GM21381 (cell line): Measurements from ENCODE around the gene CTNNA2.

Experiments
- ATAC-seq: cut with Tn5 transposase; IDR thresholded peaks from one replicate; pipeline ENCODE4 v1.9.1; 2021; ENCODE audit warnings: mild to moderate bottlenecking, moderate library complexity; ENCODE audit not compliant: unreplicated experiment

The CTNNA2 gene

DNA sequence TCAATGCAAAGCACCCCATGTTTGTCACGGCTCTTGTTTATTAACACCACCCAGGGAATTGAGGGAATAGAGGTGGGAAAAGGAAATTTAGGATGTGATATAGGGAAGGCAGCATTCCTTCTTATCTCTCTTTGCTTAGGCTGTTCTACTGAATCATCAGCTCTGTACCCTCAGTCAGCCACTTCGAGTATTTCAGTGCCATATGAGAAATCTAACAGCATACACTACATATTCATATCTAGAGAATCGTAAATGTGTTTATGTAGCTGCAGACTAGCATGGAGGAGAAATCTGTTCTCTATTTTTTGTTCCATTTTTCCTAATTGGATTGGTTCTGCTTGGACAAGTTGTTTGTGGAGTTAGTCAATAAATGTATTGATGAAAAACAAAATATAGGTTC is 187.8 kb downstream of the CTNNA2 start:
- no peak for ATAC-seq

DNA sequence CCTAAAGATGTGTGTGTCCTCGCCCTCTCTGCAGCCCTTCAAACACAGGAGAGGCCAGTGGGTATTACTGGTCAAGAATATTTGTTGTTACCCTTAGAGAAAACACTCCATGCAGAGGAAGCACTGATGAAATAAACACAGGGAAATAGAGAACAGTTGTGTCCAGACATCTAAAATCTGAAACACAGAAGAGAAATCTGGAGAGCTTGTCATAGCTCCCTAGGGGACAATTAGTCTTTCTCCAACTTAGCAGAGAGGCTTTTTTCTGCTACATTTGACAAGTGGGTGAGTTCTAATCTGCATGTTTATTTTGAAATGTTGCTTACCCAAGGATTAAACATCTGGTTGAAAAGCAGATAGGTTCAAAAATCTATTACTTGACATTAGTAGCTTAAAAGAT is 190.1 kb downstream of the CTNNA2 start:
- no peak for ATAC-seq

DNA sequence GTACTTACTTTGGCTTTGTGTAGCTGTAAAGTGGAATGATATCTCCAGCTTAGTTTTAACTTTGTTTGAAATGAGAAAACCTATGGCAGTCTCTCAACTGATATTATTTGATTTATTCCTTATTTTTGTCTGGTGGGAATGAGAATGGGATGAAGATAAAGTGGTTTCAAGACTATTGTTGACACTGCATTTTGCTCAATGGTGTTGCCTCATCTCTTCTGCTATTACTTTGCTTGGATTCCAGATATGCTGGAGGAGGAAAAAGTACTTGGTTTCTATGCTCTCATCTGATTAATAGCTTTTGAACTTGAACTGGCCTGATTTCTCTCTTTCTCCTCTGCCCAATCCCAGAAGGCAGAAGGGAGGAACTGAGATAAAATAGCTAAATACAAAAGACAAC is 198.2 kb downstream of the CTNNA2 start:
- no peak for ATAC-seq

DNA sequence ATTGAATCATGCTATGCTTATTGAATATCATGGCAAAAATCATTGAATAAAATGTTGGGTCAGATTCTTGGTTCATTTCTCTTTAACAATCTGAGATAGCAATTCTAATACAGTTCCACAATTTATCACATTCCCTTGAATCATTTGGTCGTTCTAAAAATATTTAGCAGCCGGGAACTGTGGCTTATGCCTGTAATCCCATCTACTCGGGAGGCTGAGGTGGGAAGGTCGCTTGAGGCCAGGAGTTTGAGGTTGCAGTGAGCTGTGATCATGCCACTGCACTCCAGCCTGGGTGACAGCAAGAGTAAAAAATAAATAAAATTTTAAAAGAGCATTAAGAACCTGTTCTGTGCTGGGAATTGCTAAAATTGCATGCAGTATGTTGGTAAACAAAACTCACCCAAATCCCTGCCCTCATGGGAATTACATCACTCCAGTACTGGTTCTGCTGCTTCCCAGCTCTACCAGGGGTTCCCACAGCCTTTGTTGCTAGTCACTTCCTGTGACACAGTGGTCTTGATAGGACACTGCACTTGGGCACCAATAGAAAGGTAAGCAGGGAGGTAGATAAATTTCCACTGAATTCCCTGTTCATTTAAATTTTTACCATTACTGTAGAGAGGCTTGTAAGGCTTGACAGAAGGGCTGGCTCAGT is 200.4 kb downstream of the CTNNA2 start:
- no peak for ATAC-seq

DNA sequence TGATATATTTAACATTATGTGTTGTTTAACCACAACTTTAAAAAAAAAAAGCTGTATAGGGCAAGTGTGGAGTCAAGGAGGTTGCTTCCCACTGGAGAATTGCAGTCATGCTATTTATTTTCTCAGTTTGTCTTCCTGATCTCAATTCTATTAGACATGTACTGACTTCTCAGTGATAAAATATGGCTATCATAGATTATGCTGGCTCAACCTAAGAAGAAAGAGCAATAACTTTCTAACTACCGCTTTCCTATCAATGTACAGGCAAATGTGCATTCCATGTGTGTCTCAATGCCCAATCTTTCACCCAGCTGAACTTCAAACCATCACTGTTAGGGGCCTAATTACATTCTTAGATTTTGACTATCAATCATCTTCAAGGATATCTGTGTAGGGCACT is 201.4 kb downstream of the CTNNA2 start:
- ATAC-seq, result no peak

DNA sequence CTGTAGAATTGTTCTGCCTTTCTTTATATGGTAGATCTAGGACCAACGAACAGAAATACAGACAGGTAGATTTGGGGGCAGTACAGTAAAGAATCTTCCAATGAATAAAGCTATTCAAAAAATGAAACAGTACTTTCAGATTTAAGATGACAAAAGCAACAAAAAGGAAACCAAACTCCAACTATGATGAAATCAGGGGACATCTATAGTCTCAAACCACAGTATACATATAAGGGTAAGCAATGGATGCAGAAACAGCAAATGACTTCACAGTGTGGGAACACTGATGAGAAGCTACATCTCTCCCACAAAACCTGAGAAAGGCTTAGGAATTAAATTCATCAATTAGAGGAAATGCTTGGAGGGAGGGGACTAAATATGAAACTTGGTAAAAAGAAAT is 202.5 kb downstream of the CTNNA2 start:
- ATAC-seq, result no peak

DNA sequence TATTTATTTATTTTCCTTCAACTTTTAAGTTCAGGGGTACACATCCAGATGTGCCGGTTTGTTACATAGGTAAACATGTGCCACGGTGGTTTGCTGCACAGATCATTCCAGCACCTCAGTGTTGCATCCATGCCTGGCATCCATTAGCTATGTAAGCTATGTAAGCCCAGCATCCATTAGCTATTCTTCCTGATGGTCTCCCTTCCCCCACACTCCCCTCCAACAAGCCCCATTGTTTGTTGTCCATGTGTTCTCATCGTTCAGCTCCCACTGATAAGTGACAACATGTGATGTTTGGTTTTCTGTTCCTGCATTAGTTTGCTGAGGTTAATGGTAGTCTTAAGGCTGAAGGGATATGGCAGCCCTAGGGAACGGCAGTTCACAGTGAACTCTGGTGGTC is 203.4 kb downstream of the CTNNA2 start:
- ATAC-seq, result no peak

DNA sequence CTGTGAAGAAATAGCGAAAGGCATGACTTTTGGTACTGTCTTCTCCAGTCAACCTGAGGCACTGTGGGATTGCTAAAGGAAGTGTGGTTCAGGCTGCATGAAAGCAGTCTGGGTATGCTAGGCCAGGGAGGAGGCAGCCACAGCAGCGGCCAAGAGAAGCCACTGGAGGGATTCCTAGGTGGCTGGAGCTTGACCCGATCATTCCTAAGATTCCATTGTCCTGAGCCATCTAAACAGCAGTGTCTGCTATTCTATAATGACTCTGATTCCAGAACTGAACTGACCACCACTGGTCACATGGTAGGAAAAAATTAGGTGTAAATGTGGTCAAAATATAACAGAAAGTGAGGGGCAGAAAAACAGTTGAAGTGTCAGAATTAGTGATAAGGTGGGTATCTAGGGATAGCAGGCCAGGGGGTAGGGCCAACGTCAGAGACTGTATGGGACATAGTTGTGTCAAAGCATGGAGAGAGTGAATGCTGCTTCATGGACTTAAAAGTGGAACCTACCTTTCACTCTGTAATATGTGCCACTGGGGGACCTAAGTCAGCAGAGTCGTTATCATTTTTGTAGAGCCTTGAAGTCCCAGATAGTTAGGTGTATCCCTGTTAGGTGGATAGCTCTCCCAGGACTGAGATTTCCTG is 204.6 kb downstream of the CTNNA2 start:
- no peak for ATAC-seq

DNA sequence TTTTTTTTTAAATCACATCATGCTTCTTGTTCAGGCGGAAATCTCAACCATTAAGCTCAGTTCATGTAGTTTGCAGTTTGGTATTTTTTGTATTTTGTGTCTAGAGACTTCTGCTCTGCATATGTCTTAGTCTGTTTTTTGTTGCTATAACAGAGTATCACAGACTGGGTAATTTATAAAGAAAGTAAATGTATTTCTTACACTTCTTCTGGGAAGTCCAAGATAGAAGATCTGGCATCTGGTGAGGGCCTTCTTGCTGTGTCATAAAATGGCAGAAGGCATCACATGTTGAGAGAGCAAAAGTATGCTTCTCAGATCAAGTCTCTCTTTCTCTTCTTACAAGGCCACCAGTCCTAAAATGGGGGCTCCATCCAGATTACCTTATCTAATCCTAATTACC is 208.2 kb downstream of the CTNNA2 start:
- no peak for ATAC-seq

DNA sequence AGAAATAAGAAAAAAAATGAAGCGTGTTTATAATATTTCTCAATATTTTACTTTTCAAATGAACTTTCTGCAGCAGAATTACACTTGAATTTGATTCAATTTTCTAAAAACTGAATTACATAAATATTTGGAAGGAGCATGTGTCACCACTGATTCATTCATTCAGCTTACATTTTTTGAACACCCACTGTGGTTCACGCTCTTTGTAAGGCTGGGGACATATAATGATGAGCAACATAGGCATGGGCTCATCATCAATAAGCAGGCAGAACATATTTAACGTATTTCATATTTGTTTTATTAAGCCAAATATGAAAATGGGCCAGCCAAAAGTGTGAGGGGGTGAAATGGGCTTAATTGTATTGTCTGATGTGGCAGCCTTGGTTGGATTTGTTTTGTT is 209.1 kb downstream of the CTNNA2 start:
- no peak for ATAC-seq

DNA sequence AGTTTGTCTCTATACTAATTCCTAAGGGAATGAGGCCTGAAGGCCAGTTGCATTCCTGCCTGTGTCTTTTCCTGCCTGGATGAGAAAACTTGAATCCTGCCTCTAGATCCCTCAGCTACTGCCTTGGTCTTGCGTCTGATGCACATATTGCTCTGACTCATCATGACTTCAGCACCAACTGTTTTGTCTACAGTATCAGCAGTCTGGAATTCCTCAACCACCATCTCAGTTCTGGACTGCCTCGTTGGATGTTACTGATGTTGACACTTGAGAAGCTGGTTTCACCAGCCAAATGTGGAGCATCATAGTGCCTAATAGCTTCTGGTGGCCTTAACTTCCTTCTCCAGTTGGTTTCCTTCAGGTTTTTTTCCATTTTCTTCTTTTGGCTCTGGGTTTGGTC is 211.0 kb downstream of the CTNNA2 start:
- no peak for ATAC-seq

DNA sequence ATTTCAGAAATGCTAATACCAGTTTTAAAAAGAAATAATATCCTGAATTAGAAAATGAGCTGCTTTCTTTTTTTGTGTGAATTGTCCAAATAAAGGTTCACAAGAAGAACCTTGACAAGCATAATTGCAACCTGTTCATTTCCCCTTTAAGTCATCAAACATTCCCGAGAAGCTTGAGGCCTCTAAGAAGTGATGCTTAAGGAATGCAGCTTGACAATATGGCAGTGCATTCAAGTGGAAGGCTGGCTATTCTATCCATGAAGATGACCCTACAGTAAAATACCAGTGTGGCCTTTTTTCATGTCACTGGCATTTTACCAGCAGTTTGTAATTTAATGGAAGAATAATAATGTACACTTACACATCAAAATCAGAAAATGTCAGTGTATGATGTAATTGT is 216.7 kb downstream of the CTNNA2 start:
- ATAC-seq, result no peak

DNA sequence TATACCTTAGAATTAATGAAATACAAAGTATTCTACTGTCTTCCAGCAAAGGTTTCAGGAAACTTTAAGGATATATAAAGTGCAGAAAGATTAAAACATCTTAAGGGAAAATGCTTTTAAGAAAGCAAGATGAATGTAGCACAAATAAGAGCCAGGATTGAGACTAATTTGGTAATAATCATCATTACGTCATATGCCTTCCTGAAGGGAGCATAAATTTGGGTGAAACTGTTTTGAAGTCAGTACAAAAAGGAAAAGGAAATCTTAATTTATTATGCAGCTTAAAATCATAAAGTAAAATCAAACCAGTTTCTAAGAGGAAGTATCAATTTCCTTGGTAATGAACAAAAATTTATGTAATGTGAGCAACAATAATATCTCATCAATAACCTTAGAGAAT is 221.7 kb downstream of the CTNNA2 start:
- ATAC-seq, result no peak

DNA sequence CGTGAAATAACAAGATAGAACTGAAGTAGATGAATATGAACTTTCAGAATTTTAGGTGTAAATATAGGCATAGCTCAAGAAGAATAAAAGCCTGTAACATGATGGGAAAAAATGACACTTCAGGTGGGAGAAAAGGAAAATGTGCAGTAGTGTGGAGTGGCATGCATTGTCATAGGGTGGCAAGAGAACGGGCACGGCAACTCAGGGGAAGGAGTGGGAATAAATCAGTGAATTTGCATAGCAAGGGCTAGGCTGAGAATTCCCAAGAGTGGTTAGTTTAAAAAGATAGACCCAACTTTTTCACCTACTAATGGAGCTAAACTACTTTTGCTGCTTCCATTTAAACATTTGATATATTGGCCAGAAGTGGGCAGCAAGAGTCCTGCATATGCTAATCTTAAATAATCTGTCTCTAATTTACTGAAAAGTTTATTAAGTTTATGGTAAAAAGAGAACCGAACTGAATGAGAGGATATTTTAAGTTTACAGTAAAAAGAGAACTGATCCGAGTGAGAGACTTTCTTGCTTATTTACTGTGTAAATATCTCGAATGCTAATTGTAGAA is 228.1 kb downstream of the CTNNA2 start:
- no peak for ATAC-seq

DNA sequence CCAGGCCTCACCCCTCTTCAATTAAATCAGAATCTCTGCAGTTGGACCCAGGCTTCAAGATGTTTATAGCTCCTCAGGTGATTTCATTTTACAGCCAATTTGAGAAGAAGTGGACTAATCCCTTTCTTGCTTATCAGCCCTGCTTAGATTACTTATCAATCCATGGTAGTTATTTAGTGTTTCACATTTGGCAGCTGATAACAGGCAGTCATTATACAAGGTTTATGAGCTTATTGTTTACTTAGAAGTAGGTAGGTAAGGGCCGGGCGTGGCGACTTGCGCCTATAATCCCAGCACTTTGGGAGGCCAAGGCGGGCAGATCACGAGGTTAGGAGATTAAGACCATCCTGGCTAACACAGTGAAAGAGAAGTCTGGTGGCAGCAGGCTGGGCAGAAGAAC is 237.5 kb downstream of the CTNNA2 start:
- no peak for ATAC-seq

DNA sequence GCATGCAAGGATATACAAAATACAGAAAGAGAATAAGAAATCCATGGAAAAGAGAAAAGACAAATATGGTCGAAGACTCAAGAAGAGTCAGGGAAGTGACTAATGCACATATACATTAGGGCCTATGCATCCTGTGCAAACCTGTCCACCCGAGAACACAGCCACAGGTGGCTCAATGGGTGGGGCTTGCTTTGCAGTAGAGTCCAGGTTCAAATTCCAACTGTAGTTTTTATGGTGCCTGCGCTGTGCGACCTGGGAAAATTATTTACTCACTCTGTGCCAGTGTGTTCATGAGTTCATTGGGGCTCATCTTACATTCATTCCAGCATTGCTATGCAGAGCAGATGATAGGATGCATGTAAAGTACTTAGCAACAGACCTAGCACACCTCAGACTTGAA is 244.7 kb downstream of the CTNNA2 start:
- ATAC-seq, result no peak

DNA sequence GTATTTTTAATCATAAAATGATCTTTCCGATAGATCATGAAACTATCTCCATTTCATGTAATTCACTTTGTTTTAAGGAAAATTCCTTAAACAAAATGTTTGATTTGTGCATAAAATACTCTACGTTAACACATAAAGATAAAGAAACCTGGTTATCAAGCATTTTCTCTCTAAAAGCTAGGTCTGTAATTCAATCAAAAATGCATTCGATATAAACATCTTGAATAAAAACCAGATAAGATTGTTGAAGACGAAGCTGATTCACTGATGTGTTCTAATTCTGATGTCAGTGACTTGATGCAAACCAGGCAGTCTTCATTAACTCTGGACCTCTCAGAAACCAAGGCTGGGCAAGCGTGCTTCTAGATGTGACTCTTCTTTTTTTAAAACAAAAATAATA is 245.2 kb downstream of the CTNNA2 start:
- ATAC-seq, result no peak

DNA sequence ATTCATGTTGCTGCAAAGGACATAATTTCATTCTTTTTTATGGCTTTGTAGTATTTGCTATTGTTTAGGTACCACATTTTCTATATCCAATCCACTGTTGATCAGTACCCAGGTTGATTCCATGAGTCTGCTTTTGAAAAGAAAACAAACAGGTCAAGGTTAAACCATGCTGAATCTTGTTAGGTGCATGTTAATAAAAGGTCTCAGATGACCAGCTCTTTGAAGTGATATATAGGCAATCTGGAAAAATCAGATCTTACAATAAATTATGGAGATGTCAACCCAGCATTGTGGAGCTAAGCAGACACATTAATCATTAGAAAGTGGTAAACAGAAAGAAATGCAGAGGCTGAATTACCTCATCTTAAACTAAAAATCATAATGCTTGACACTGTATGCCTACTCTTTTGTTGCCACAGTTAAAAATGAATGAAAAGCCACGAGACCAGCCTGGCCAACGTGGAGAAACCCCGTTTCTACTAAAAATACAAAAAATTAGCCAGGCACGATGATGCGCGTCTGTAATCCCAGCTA is 246.0 kb downstream of the CTNNA2 start:
- no peak for ATAC-seq

DNA sequence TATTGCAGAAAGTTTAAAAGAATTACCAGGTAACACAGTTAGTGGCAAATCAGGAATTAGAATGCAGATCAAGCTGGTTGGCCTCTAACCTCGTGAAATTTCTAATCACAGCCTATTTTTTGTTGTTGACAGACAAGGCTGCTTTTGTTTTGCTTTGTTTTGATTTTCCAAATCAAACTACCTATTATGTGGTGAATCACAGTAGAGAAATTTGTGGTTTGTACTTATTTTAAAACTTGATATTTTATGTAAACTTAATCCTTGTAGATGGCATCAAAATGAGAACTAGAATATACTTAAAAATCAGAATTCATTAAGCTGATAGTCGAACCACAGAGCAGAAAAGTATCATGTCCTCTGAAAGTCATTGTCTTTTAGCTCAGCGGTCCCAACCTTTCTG is 258.1 kb downstream of the CTNNA2 start:
- no peak for ATAC-seq

DNA sequence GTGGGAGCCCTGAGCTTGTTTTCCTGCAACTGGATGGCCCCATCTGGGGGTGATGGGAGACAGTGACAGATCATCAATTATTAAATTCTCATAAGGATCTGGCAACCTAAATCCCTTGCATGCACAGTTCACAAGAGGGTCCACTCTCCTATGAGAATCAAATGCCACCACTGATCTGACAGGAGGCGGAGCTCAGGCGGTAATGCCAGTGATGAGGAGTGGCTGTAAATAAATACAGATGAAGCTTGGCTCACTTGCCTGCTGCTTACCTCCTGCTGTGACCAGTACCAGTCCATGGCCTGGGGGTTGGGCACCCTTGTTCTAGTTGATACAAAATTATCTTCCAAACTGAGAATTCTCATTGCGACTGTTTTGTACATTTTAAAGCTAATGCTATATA is 258.6 kb downstream of the CTNNA2 start:
- no peak for ATAC-seq

DNA sequence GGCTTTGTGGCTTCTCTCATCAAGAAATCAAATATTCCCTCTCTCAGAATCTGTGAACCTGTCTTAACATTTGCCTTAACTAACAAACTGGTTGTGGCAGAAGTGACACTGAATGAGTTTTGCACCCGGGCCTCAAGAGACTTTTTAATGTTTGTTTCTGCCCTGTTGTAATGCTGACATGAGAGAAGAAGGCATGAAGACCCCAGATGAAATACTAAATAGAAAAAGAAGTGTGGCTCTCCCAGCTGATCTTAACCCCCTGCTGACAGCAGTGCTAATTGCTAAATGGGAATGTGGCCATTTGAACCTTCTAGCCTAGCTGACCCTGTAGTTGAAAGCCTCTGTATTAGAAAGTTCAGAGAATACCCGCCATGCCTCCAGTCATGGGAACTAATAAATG is 261.2 kb downstream of the CTNNA2 start:
- no peak for ATAC-seq

DNA sequence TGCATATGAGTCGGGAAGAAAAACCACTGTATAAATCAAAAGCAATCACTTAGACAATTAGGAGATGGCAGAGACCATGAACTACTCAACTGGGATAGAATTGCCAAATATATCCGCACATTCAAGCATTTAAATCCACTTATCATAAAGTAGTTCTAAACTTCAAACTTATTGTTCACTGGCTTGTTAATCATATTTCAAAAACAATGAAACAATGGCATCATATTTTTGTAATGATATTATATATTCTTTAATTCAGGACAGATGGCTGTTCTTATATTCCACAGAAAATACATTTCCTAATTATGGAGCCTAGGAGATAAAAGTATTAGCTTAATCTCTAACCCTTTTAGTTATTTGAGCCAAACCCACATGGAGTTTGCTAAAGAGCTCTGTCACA is 263.6 kb downstream of the CTNNA2 start:
- ATAC-seq, result no peak

DNA sequence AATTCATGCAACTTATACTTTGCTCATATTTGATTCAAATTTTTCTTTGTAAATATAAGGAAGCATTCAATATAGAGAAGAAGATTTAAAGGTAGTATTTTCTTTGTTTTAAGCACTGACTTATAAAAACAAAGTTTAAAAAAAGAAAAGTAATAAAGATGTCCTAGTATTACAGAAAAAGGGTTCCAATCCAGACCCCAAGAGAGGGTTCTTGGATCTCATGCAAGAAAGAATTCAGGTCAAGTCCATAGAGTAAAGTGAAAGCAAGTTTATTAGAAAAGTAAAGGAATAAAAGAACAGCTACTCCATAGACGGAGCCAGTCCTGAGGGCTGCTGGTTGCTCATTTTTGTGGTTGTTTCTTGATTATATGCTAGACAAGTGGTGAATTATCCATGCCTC is 267.9 kb downstream of the CTNNA2 start:
- ATAC-seq, result no peak
